Measurements from ENCODE around the gene ZFP36L1. TPM values are rescaled to one million over a fixed set of nuclear protein-coding genes. Genes with fewer than 3 reads are reported as not detected.
A peak's percentile ranks its signal among the peaks of the same experiment; 100 is the strongest.

The ZFP36L1 gene
- total RNA-seq, 1 donor from 2014 or later, result 368 TPM

DNA sequence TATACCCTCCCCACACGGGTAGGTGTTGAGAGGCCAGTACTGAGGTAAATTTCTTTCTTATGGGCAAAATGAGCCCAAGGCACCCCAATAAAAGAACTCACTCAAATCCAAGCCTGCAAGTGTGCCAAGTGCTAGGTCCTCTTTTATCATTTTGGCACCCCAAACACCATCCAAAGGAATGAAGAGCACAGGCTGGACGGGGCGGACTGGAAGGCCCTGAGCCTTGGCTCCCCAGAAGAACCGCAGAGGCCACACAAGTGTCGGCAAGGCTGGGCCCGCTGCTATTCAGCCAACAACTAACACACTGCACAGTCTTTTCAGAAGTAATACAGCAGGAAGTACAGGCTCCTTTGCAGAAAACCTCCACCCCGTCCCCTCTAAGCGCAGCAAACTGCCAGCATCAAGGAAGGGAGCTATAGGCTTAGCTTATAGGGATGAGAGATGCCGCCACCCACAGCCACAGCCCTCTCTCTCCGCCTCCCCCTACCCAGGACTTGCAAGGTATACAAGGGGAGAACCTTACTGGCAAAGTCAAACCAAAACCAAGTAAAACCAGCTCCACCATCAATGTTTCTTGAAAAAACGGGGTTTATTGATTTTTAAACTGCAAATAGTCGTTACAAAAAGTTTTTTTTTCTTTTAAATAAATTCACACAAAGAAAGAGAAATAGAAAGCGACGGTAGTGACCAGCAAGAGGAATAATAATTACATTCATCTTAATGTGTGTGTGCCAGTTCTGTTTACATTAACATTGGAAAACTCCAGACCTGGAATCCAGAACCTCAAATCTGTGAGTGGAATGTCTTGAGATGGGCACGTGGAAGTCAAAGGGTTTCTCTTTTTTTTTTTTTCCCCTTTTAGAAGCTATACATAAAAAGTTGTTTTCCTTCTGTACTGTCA lies 5.5 kb downstream of the ZFP36L1 start:
- Mint-ChIP-seq H3K9me3 (ENCODE audit: low read depth) (no peaks in the 10 kb centered on the region), H3K27me3 (no peaks in the 10 kb centered on the region), H3K36me3 (ENCODE audit: insufficient read depth) (peaks cover 46% of the 10 kb centered on the region), H3K4me3 (ENCODE audit: low read depth) (peak overlapping the region; percentile 38), H3K4me1 (ENCODE audit: low read depth) (peaks cover 38% of the 10 kb centered on the region), H3K27ac (peak overlapping the region; percentile 95)
- TF ChIP-seq, protein P1, sequence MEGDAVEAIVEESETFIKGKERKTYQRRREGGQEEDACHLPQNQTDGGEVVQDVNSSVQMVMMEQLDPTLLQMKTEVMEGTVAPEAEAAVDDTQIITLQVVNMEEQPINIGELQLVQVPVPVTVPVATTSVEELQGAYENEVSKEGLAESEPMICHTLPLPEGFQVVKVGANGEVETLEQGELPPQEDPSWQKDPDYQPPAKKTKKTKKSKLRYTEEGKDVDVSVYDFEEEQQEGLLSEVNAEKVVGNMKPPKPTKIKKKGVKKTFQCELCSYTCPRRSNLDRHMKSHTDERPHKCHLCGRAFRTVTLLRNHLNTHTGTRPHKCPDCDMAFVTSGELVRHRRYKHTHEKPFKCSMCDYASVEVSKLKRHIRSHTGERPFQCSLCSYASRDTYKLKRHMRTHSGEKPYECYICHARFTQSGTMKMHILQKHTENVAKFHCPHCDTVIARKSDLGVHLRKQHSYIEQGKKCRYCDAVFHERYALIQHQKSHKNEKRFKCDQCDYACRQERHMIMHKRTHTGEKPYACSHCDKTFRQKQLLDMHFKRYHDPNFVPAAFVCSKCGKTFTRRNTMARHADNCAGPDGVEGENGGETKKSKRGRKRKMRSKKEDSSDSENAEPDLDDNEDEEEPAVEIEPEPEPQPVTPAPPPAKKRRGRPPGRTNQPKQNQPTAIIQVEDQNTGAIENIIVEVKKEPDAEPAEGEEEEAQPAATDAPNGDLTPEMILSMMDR (IDR thresholded peaks at IDR 0.05; ENCODE audit: unreplicated experiment), result no peak
- DNase-seq (ENCODE audit: low spot score, unreplicated experiment), result no peak

DNA sequence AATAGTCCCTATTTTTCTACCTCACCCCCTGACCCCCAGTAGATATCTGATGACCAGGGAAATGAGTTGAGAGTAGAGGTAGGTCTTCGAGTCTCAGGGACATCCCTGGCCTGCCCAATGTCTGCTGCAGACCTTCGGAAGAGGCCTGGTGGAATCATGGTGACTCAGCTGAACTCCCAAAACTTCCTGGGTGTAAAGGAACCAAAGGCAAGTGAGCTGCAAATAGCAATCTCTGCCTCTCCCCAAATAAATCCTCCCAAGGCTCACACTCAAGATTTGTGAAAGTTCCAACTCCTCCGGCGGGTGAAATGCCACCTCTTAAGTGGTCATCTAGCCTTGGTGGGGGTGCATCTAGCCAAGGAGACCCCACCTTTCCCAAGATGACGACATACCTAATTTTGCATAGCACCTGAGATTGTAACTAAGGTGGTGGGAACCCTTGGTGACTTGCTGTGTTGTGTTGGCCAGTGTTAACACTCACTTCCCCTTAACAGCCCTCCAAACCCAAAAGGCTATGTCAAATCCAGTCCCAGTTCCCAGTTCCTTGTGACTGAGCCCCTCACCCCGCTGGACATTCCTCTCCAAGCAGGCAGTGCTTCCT lies 6.3 kb downstream of the ZFP36L1 start:
- H3K4me3 Mint-ChIP-seq (ENCODE audit: low read depth), result peak overlapping the region; percentile 30
- peaks cover 40% of the 10 kb centered on the region for H3K4me1 Mint-ChIP-seq (ENCODE audit: low read depth)
- H3K27ac Mint-ChIP-seq, result peak overlapping the region; percentile 95
- H3K27me3 Mint-ChIP-seq, result no peaks in the 10 kb centered on the region
- no peak for DNase-seq (ENCODE audit: low spot score, unreplicated experiment)
- TF ChIP-seq, protein P1 (IDR thresholded peaks at IDR 0.05; ENCODE audit: unreplicated experiment), result no peak
- H3K9me3 Mint-ChIP-seq (ENCODE audit: low read depth), result no peaks in the 10 kb centered on the region
- peaks cover 42% of the 10 kb centered on the region for H3K36me3 Mint-ChIP-seq (ENCODE audit: insufficient read depth)

DNA sequence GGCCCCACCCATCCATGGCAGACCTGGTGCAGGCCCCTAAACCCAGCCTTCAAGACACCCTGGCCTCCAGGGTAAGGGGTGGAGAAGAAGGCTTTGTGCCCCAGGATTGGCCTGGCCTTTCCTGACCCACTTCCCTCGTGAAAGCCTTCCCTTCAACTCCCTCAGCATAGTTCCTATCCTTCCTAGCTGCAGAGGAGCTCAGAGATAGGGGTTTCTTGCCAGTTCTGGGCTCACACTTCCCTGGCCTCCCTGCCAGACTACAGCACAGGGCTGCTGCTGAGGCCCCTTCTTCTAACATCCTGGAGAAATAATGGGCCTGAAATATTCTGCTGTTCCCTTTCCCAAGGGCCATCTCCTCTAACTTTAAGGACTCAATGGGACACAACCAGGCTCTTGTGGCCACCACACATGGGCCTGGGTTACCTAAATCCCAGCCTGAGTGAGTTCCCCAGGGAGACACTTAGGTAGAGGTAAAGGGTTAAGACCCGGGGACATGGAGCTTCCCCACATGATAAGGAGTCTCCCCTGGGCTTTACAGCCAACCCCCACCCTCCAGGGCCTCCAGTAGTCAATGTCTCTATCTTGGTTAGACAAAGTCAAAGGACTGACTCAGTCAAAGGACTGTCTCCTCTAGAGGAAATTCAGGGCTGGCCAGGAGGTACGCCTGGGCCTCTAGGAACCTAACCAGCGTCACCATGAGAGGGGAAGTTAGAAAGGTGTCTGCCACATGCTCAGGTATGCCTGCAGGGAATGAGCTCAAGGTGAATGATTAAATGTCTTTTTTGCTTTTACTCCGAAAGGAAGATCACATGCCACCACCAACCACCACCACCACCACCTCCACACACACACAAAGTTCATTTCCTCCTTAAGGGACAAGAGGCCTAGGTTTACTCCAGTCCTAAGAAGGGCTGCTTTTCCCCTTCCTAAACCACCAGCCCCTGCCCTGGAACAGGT lies 7.1 kb downstream of the ZFP36L1 start:
- Mint-ChIP-seq H3K4me3 (ENCODE audit: low read depth) (no peak overlapping the region), H3K9me3 (ENCODE audit: low read depth) (no peaks in the 10 kb centered on the region), H3K27me3 (no peaks in the 10 kb centered on the region), H3K27ac (peak overlapping the region; percentile 95), H3K36me3 (ENCODE audit: insufficient read depth) (peaks cover 34% of the 10 kb centered on the region), H3K4me1 (ENCODE audit: low read depth) (peaks cover 44% of the 10 kb centered on the region)
- TF ChIP-seq, protein P1 (IDR thresholded peaks at IDR 0.05; ENCODE audit: unreplicated experiment), result no peak
- no peak for DNase-seq (ENCODE audit: low spot score, unreplicated experiment)

DNA sequence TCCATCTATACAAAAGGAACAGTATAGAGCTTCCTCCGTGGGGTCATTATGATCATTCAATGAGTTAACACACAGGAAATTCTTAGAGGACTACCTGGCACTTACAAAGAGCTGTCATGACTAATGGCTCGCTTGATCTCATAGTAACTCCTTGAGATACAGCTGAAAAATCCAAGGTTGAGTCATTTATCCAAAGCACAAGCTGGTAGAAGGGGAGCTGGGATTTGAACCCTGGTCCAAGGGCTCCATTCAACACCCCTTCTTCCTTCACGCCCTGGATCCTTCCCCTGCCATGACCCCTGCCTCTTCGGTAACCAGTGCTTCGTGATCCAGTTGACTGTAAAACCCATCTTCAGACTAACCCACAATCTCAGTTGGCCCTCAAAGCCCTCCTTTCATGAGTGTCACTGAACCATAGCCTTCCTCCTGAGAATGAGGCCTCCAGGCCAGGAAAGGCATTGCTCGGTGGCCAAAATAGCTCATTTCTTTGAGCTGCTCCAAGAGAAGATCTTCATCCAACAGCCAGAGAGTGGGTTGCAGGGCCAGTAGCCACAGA lies 7.8 kb downstream of the ZFP36L1 start:
- Mint-ChIP-seq H3K36me3 (ENCODE audit: insufficient read depth) (peaks cover 28% of the 10 kb centered on the region), H3K9me3 (ENCODE audit: low read depth) (no peaks in the 10 kb centered on the region), H3K27me3 (no peaks in the 10 kb centered on the region), H3K27ac (peak overlapping the region; percentile 95), H3K4me3 (ENCODE audit: low read depth) (no peak overlapping the region), H3K4me1 (ENCODE audit: low read depth) (peaks cover 45% of the 10 kb centered on the region)
- DNase-seq (ENCODE audit: low spot score, unreplicated experiment), result no peak
- TF ChIP-seq, protein P1 (IDR thresholded peaks at IDR 0.05; ENCODE audit: unreplicated experiment), result no peak
